Skeletal muscle satellite cell (primary cell): Measurements from ENCODE around the gene CFD. TPM values are rescaled to one million over a fixed set of nuclear protein-coding genes. Genes with fewer than 3 reads are reported as not detected.

Experiments used
- small RNA-seq: library from RNA; depleted of rRNA; stranded (forward); fragments of <200 nt; gene quantifications from one replicate; pipeline ENCODE3, GENCODE V24; 2012

CFD gene

Small RNA genes within 50 kb of the gene (small RNA-seq; reads per million reads assigned to genes)
- not detected for gene MIR3187
- 7.7 reads per million, percentile 89 among the genes with 10 or more reads in this experiment for gene RNU6-9
